ENCODE data around the gene ALOX12. TPM values are rescaled to one million over a fixed set of nuclear protein-coding genes. Genes with fewer than 3 reads are reported as not detected.

The ALOX12 gene
- total RNA-seq, 1 experiment from 2014 or later: not detected

DNA sequence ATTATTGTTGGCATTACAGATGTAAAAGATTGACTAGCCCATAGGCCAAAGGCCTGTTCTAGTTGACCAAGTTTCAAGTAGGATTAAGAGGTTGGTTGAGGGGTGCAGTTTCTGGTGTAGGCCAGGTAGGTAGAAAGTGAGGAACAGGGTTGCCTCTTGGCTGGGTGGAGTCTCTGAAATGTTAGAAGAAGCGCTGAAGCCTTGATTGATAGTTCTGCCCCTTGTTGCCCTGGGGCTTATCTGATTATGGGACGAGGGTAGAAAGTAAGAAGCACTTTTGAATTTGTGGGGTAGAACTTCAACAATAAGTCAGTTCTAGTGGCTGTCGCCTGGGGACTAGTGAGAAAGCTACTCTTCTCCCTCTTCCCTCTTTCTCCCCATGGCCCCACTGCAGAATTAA lies 33.2 kb downstream of the ALOX12 start:
- Histone ChIP-seq H3K4me1 (ENCODE audit: control insufficient read depth in 1 of 2, insufficient read depth in 2 of 2, low read length in 2 of 2) (peaks cover 0 to 22% of the 10 kb centered on the region in 2 experiments; a peak in 1 of 4 replicates), H3K9me3 (ENCODE audit: control insufficient read depth in 1 of 2, insufficient read depth in 1 of 2, low read depth in 1 of 2, low read length in 2 of 2) (no peaks in the 10 kb centered on the region), H3K27ac (ENCODE audit: low read depth, low read length) (no peak overlapping the region), H3K9me2 (ENCODE audit: insufficient read depth) (no peaks in the 10 kb centered on the region), H3K9ac (ENCODE audit: low read length) (no peak overlapping the region), H3K27me3 (ENCODE audit: insufficient read depth, low read length) (no peaks in the 10 kb centered on the region), H3K79me2 (ENCODE audit: insufficient read depth, low read length) (no peaks in the 10 kb centered on the region), H3K36me3 (ENCODE audit: control insufficient read depth in 1 of 2, insufficient read depth in 2 of 2, low read length in 2 of 2) (no peaks in the 10 kb centered on the region), H3K4me3 (replicated peaks in 1 of 2; ENCODE audit: low read depth in 1 of 2, low read length in 2 of 2) (no peak overlapping the region), H4K20me1 (ENCODE audit: insufficient read depth) (no peaks in the 10 kb centered on the region), H3K4me2 (ENCODE audit: low read length) (no peak overlapping the region), H2AFZ (ENCODE audit: low read depth, low read length, poor library complexity, severe bottlenecking) (no peak overlapping the region)
- ChIA-PET POLR2A (no interaction called here), CTCF (no interaction called here), RAD21 (ENCODE audit: low non-redundant PET in 1 of 2, low total read pairs in 2 of 2, uncharacterized antibody in 2 of 2, unreplicated experiment in 2 of 2) (no interaction called here)
- BruUV-seq (replicated peaks): no TSS peak
- no peak for ATAC-seq
- TF ChIP-seq POLR2A (IDR thresholded peaks at IDR 0.05; ENCODE audit: borderline replicate concordance, extremely low read depth, insufficient read depth, insufficient read length) (no peak), FOSL1 (IDR thresholded peaks at IDR 0.05; ENCODE audit: low read depth) (no peak), EGR1 (IDR thresholded peaks at IDR 0.05; ENCODE audit: low read depth) (no peak), EZH2 (IDR thresholded peaks at IDR 0.05) (no peak), CEBPB (IDR thresholded peaks at IDR 0.05; ENCODE audit: low read depth) (no peak), EZH2phosphoT487 (IDR thresholded peaks at IDR 0.05; ENCODE audit: borderline replicate concordance) (no peak), ELF1 (IDR thresholded peaks at IDR 0.05; ENCODE audit: borderline replicate concordance, low read depth) (no peak), ZFX (IDR thresholded peaks at IDR 0.05) (no peak), POLR2AphosphoS5 (IDR thresholded peaks at IDR 0.05; ENCODE audit: low read depth, low read length) (no peak)
- TF ChIP-seq, protein P1, sequence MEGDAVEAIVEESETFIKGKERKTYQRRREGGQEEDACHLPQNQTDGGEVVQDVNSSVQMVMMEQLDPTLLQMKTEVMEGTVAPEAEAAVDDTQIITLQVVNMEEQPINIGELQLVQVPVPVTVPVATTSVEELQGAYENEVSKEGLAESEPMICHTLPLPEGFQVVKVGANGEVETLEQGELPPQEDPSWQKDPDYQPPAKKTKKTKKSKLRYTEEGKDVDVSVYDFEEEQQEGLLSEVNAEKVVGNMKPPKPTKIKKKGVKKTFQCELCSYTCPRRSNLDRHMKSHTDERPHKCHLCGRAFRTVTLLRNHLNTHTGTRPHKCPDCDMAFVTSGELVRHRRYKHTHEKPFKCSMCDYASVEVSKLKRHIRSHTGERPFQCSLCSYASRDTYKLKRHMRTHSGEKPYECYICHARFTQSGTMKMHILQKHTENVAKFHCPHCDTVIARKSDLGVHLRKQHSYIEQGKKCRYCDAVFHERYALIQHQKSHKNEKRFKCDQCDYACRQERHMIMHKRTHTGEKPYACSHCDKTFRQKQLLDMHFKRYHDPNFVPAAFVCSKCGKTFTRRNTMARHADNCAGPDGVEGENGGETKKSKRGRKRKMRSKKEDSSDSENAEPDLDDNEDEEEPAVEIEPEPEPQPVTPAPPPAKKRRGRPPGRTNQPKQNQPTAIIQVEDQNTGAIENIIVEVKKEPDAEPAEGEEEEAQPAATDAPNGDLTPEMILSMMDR (IDR thresholded peaks at IDR 0.05 in 2 of 3, conservative IDR thresholded peaks at IDR 0.05 in 1 of 3; ENCODE audit: borderline replicate concordance in 1 of 3, insufficient read depth in 1 of 3, low read depth in 2 of 3, low read length in 2 of 3): no peak
- TF ChIP-seq, protein P2, sequence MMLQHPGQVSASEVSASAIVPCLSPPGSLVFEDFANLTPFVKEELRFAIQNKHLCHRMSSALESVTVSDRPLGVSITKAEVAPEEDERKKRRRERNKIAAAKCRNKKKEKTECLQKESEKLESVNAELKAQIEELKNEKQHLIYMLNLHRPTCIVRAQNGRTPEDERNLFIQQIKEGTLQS (IDR thresholded peaks at IDR 0.05): no peak
- intact Hi-C loops (cut with micrococcal nuclease): no loop called here
- DNase-seq (ENCODE audit: low read depth, low spot score): no peak

Measured in HCT116 (cell line).